Measurements from ENCODE around the gene GRN. TPM values are rescaled to one million over a fixed set of nuclear protein-coding genes. Genes with fewer than 3 reads are reported as not detected.

GRN gene
- total RNA-seq: 343 and 346 TPM in 2 replicates
- 1,034 and 1,362 TPM in 2 replicates for polyA plus RNA-seq
- 522 and 689 TPM in 2 replicates for polyA plus RNA-seq (2011; cell fraction: cytosol; rRNA removed)
- polyA plus RNA-seq (2011; cell fraction: nucleus; rRNA removed): 299 and 488 TPM in 2 replicates
- 360 and 523 TPM in 2 replicates for polyA plus RNA-seq (2012)
- 224 and 227 TPM in 2 replicates for polyA minus RNA-seq
- 108 TPM for polyA minus RNA-seq (2011; cell fraction: cytosol; rRNA and poly(A)+ RNA removed)
- 73.6 and 104 TPM in 2 replicates for polyA minus RNA-seq (2011; cell fraction: nucleus; rRNA and poly(A)+ RNA removed)
- percentile 59 among the genes with signal in this experiment for Bru-seq, nascent RNA
- BruChase-seq, experiment 1, labeled RNA remaining after a 6-hour chase: percentile 91 among the genes with signal in this experiment
- BruChase-seq, experiment 2, labeled RNA remaining after a 2-hour chase: percentile 72 among the genes with signal in this experiment
- long read RNA-seq, transcript GRN-201 (13 exons, 2,342 nt): major isoform, 796 of 1,078 reads
- long read RNA-seq, partial matches to known transcripts: 201 of 1,078 reads
- long read RNA-seq, other reads (novel, unspliced or antisense): 81 of 1,078 reads

DNA sequence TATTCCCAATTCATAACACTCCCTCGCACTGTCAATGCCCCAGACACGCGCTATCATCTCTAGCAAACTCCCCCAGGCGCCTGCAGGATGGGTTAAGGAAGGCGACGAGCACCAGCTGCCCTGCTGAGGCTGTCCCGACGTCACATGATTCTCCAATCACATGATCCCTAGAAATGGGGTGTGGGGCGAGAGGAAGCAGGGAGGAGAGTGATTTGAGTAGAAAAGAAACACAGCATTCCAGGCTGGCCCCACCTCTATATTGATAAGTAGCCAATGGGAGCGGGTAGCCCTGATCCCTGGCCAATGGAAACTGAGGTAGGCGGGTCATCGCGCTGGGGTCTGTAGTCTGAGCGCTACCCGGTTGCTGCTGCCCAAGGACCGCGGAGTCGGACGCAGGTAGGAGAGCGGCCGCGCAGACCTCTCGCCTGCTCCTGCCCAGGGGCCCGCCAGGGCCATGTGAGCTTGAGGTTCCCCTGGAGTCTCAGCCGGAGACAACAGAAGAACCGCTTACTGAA, at the start of gene GRN:
GRN (plus strand) TSS at position 364 of the 515 bp plus-strand sequence. CDS start 3,863 bp downstream, outside the sequence.
- H3K9me3 ChIP-seq (replicated peaks; ENCODE audit: control insufficient read depth, insufficient read depth, low read length): no peaks in the 10 kb centered on the region
- dilution Hi-C loops (cut with MboI; ENCODE audit: extremely low pct_ligation_motif_present, low sequenced_read_pairs): no loop called here
- FAIRE-seq: peak; percentile 99

More for the DNA sequence above, at the start of gene GRN:
- TF ChIP-seq POLR2AphosphoS5 (IDR thresholded peaks at IDR 0.05; ENCODE audit: insufficient read depth, low read depth, low read length) (peak; percentile 85), POLR2A (IDR thresholded peaks at IDR 0.05; ENCODE audit: low read depth, low read length) (peak; percentile 96), FOS (IDR thresholded peaks at IDR 0.05; ENCODE audit: borderline replicate concordance, insufficient read depth, low read length) (no peak), MYC (IDR thresholded peaks at IDR 0.05; ENCODE audit: low read depth, low read length) (no peak), GATA2 (IDR thresholded peaks at IDR 0.05; ENCODE audit: insufficient read depth, insufficient read length, low read depth, low read length) (no peak), EZH2 (IDR thresholded peaks at IDR 0.05; ENCODE audit: borderline replicate concordance, low read depth, low read length, severe bottlenecking) (no peak), JUN (IDR thresholded peaks at IDR 0.05; ENCODE audit: borderline replicate concordance, insufficient read depth, insufficient read length, low read depth) (no peak)
- TF ChIP-seq, protein P1, sequence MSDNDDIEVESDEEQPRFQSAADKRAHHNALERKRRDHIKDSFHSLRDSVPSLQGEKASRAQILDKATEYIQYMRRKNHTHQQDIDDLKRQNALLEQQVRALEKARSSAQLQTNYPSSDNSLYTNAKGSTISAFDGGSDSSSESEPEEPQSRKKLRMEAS (IDR thresholded peaks at IDR 0.05; ENCODE audit: insufficient read depth, insufficient read length): peak; percentile 84
- TF ChIP-seq, protein P2, sequence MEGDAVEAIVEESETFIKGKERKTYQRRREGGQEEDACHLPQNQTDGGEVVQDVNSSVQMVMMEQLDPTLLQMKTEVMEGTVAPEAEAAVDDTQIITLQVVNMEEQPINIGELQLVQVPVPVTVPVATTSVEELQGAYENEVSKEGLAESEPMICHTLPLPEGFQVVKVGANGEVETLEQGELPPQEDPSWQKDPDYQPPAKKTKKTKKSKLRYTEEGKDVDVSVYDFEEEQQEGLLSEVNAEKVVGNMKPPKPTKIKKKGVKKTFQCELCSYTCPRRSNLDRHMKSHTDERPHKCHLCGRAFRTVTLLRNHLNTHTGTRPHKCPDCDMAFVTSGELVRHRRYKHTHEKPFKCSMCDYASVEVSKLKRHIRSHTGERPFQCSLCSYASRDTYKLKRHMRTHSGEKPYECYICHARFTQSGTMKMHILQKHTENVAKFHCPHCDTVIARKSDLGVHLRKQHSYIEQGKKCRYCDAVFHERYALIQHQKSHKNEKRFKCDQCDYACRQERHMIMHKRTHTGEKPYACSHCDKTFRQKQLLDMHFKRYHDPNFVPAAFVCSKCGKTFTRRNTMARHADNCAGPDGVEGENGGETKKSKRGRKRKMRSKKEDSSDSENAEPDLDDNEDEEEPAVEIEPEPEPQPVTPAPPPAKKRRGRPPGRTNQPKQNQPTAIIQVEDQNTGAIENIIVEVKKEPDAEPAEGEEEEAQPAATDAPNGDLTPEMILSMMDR (IDR thresholded peaks at IDR 0.05; ENCODE audit: extremely low read depth in 1 of 2, insufficient read depth in 1 of 2, low read depth in 1 of 2, low read length in 2 of 2): no peak
- Histone ChIP-seq H3K27ac (ENCODE audit: insufficient read depth, low read depth, low read length) (peak within 1 kb of the TSS; percentile 4), H3K4me2 (ENCODE audit: insufficient read depth, low read length) (peak within 1 kb of the TSS; percentile 60), H3K9ac (replicated peaks; ENCODE audit: extremely low read depth, insufficient read depth, low read length) (peak within 1 kb of the TSS; percentile 61), H3K9me1 (replicated peaks; ENCODE audit: control insufficient read depth, extremely low read depth, insufficient read depth, low read length) (no peaks in the 10 kb centered on the region), H3K4me3 (replicated peaks in 1 of 3; ENCODE audit: insufficient read depth in 1 of 3, low read depth in 1 of 3, low read length in 3 of 3) (peak within 1 kb of the TSS; percentile 31 to 70 (median 62)), H3K4me1 (ENCODE audit: control insufficient read depth, extremely low read depth, insufficient read depth, low read length) (no peaks in the 10 kb centered on the region), H2AFZ (ENCODE audit: low read depth, low read length) (peak within 1 kb of the TSS; percentile 32), H4K20me1 (replicated peaks; ENCODE audit: control insufficient read depth, extremely low read depth, insufficient read depth, low read length) (no peaks in the 10 kb centered on the region), H3K36me3 (ENCODE audit: control insufficient read depth in 2 of 2, extremely low read depth in 1 of 2, insufficient read depth in 2 of 2, low read length in 2 of 2) (peaks cover 0 to 11% of the 10 kb centered on the region in 2 experiments), H3K27me3 (ENCODE audit: control insufficient read depth in 2 of 2, insufficient read depth in 2 of 2, low read length in 2 of 2) (peaks cover 0 to 2% of the 10 kb centered on the region in 2 experiments), H3K79me2 (ENCODE audit: control insufficient read depth, insufficient read depth, low read length) (peaks cover 2% of the 10 kb centered on the region)
- ChIA-PET POLR2A (interaction anchor here (0.6 to 1.6 kb wide), 3 partner anchors 141 to 162 kb away, joined by 3 to 4 read pairs (median 3); partner anchors contain the start of gene TMUB2), CTCF (interaction anchor here (1.0 to 3.2 kb wide), 18 partner anchors 9 to 229 kb away, joined by 3 to 37 read pairs (median 6); partner anchors contain the start of genes FAM171A2 and TMUB2)
- BruUV-seq (replicated peaks): no TSS peak
- intact Hi-C loops (cut with micrococcal nuclease): loop anchor here (1.0 to 2.0 kb wide), 4 partner anchors 14 to 145 kb away; no protein-coding TSS in a partner anchor
- DNase-seq (ENCODE audit: low read depth, low spot score): peak; percentile 99

Measured in endothelial cell of umbilical vein (primary cell).